Breast epithelium (tissue), 4 donors: ENCODE measurements around the gene TRPT1. TPM values are rescaled to one million over a fixed set of nuclear protein-coding genes. Genes with fewer than 3 reads are reported as not detected.
A peak's percentile ranks its signal among the peaks of the same experiment; 100 is the strongest.

Experiments used
- DNase-seq, 2 donors: peaks; one replicate each; pipeline ENCODE4 v3.0.0-alpha.2; 2019; ENCODE audit warnings: low spot score in 2 of 2
- H3K27ac ChIP-seq, 2 donors: fragments of 200-600 bp; sonication (generic) in 1 of 2; one replicate each; pipeline ENCODE4 v1.5.1; 2016 to 2019; ENCODE audit warnings: mild to moderate bottlenecking in 1 of 2
- H3K27me3 ChIP-seq, 2 donors: fragments of 200-600 bp; sonication (generic) in 1 of 2; one replicate each; pipeline versions ENCODE4 v1.5.1 to v1.6.0; 2017 to 2019; ENCODE audit warnings: control low read depth in 1 of 2, mild to moderate bottlenecking in 1 of 2
- H3K36me3 ChIP-seq: fragments of 200-600 bp; one replicate; pipeline ENCODE4 v1.5.1; 2019
- H3K4me1 ChIP-seq, 2 donors: fragments of 200-600 bp; sonication (generic); one replicate each; pipeline ENCODE4 v1.5.1; 2016 to 2019; ENCODE audit warnings: control low read depth in 1 of 2
- H3K4me3 ChIP-seq, 3 donors: fragments of 200-600 bp; sonication (generic); 1 replicate in 2 of 3; 2 replicates in 1 of 3; pipeline ENCODE4 v1.5.1; 2016 to 2019; ENCODE audit warnings: mild to moderate bottlenecking in 3 of 3, moderate library complexity in 2 of 3
- H3K9me3 ChIP-seq, 2 donors: fragments of 200-600 bp; sonication (generic) in 1 of 2; one replicate each; pipeline ENCODE4 v1.5.1; 2016 to 2019; ENCODE audit warnings: control low read depth in 1 of 2
- POLR2A ChIP-seq: fragments of 450-650 bp; IDR thresholded peaks from one replicate; pipeline ENCODE4 v1.6.1; 2016; ENCODE audit warnings: antibody characterized with exemption, mild to moderate bottlenecking, moderate library complexity
- POLR2AphosphoS5 ChIP-seq, 3 donors: sonication (generic); formaldehyde crosslinking; IDR thresholded peaks; one replicate each; pipeline ENCODE4 v1.6.1; 2017; ENCODE audit warnings: antibody characterized with exemption in 3 of 3
- intact Hi-C: fragments of 100-400 bp; cut with DNase I; formaldehyde crosslinking; loops from one replicate; pipeline ENCODE4 v1.15.1; 2023; ENCODE audit warnings: low total_unique reads
- total RNA-seq, 3 donors: library from RNA; depleted of rRNA; stranded (reverse); fragments of >200 nt; gene quantifications; one replicate each; pipeline ENCODE4 v1.1.0, GENCODE V29; 2016
- TF ChIP-seq, protein P1 (sequence below), 3 donors: fragments of 450-650 bp; IDR thresholded peaks; one replicate each; pipeline ENCODE4 v1.5.1; 2016 to 2017; ENCODE audit warnings: antibody characterized with exemption in 3 of 3, mild to moderate bottlenecking in 3 of 3, moderate library complexity in 3 of 3

Gene TRPT1
- total RNA-seq, 3 donors from 2014 or later = 42.9 to 54.1 (median 51.1) TPM

DNA sequence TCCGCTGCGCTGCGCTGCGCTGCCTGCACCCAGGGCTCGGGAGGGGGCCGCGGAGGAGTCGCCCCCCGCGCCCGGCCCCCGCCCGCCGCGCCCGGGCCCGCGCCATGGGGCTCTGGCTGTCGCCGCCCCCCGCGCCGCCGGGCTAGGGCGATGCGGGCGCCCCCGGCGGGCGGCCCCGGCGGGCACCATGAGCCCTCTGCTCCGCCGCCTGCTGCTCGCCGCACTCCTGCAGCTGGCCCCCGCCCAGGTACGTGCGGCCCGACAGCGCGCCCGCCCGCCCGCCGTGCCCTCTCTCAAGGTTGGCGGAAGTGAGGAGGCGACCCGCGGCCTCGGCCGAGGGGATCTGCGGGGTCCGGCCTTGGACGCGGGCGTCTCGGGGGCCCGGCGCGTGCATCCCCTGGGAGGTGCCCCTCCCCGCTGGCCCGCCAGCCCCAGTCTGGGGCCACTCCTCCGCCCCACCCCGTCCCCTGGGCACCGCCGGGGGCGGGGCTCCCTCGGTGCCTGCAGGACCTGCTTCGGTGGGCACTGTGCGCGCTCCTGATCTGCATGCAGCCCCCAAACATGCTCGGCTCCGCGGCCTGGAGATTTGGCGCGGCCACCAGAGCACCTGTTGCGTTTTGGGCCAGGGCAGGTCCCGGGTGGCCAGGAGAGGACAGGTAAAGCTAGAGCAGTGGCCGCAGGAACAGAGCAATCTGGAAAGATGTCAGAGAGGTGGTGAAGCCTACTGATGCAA is 8.8 kb upstream of the TRPT1 start:
- no peak for DNase-seq
- no peaks in the 10 kb centered on the region for H3K27me3 ChIP-seq

DNA sequence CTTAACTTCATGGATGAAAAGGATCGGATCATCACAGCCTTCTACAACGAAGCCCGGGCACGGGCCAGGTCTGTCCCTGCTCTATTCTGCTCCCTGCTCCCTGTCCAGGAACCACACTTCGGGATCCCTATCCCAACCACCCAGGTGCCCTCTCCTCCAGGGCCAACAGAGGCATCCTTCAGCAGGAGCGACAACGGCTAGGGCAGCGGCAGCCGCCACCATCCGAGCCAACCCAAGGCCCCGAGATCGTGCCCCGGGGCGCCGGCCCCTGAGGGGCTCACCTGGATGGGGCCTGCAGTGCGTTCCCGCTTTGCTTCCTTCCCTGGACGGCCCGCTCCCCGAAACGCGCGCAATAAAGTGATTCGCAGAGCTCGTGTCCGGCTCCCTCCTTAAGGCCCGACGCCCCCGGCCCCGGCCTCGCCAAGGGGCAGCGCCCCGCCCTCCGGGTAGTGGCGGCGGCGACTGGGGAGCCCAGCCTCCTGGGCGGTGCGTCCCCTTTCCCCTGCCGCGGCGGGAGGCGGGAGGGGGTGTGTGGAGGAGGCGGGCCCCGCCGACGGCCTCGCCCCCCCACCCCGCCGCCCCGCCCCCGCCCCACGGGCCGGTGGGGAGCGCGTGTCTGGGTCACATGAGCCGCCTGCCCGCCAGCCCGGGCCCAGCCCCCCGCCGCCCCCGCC is 8.1 kb upstream of the TRPT1 start, which contains the start of gene VEGFB:
TSS of gene VEGFB (plus strand) at position 672 of the 674 bp plus-strand sequence. CDS start 250 bp downstream, outside the sequence.
- H3K27ac ChIP-seq = peak within 1 kb of the TSS; percentile 78 to 94
- no peak for DNase-seq
- H3K27me3 ChIP-seq = no peaks in the 10 kb centered on the region
- TF ChIP-seq, protein P1, sequence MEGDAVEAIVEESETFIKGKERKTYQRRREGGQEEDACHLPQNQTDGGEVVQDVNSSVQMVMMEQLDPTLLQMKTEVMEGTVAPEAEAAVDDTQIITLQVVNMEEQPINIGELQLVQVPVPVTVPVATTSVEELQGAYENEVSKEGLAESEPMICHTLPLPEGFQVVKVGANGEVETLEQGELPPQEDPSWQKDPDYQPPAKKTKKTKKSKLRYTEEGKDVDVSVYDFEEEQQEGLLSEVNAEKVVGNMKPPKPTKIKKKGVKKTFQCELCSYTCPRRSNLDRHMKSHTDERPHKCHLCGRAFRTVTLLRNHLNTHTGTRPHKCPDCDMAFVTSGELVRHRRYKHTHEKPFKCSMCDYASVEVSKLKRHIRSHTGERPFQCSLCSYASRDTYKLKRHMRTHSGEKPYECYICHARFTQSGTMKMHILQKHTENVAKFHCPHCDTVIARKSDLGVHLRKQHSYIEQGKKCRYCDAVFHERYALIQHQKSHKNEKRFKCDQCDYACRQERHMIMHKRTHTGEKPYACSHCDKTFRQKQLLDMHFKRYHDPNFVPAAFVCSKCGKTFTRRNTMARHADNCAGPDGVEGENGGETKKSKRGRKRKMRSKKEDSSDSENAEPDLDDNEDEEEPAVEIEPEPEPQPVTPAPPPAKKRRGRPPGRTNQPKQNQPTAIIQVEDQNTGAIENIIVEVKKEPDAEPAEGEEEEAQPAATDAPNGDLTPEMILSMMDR (IDR thresholded peaks at IDR 0.05) = no peak
- TF ChIP-seq POLR2A (peak; percentile 24), POLR2AphosphoS5 (IDR thresholded peaks at IDR 0.05) (peak in 2 of 3 donors; percentile 20 to 32)
- no peaks in the 10 kb centered on the region for H3K36me3 ChIP-seq
- H3K4me1 ChIP-seq = peaks cover 8 to 16% of the 10 kb centered on the region in 2 donors
- no peaks in the 10 kb centered on the region for H3K9me3 ChIP-seq
- peak within 1 kb of the TSS; percentile 71 to 96 (median 75) for H3K4me3 ChIP-seq
- intact Hi-C loops = no loop called here

More for the DNA sequence above, 8.8 kb upstream of the TRPT1 start:
- Histone ChIP-seq H3K9me3 (no peaks in the 10 kb centered on the region), H3K27ac (peak overlapping the region; percentile 78 to 94), H3K4me1 (peaks cover 8 to 16% of the 10 kb centered on the region in 2 donors), H3K4me3 (peak overlapping the region; percentile 71 to 96 (median 75)), H3K36me3 (no peaks in the 10 kb centered on the region)
- TF ChIP-seq POLR2A = no peak
- no peak for TF ChIP-seq POLR2AphosphoS5 (IDR thresholded peaks at IDR 0.05)
- TF ChIP-seq, protein P1 (IDR thresholded peaks at IDR 0.05) = no peak
- intact Hi-C loops = no loop called here

DNA sequence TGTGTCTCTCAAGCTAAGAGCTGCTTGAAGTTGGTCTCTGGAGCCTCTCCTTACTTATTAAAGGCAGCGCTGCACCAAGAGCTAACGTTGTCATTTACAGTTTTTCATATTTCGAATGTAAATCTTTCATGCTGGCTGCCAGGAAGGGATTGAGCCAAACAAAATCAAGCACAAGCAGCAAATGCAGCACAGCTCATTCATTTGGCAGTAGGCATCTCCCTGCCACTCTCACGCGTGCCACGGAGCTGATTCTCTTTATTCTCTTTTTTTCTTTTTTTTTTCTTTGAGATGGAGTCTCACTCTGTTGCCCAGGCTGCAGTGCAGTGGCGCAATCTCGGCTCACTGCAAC is 7.0 kb upstream of the TRPT1 start:
- H3K4me1 ChIP-seq = peaks cover 8 to 16% of the 10 kb centered on the region in 2 donors
- no peaks in the 10 kb centered on the region for H3K9me3 ChIP-seq
- no peaks in the 10 kb centered on the region for H3K36me3 ChIP-seq
- no peak for TF ChIP-seq POLR2A
- TF ChIP-seq, protein P1 (IDR thresholded peaks at IDR 0.05) = no peak
- no peak overlapping the region for H3K4me3 ChIP-seq
- H3K27me3 ChIP-seq = no peaks in the 10 kb centered on the region
- no peak overlapping the region for H3K27ac ChIP-seq
- DNase-seq = no peak
- intact Hi-C loops = no loop called here

DNA sequence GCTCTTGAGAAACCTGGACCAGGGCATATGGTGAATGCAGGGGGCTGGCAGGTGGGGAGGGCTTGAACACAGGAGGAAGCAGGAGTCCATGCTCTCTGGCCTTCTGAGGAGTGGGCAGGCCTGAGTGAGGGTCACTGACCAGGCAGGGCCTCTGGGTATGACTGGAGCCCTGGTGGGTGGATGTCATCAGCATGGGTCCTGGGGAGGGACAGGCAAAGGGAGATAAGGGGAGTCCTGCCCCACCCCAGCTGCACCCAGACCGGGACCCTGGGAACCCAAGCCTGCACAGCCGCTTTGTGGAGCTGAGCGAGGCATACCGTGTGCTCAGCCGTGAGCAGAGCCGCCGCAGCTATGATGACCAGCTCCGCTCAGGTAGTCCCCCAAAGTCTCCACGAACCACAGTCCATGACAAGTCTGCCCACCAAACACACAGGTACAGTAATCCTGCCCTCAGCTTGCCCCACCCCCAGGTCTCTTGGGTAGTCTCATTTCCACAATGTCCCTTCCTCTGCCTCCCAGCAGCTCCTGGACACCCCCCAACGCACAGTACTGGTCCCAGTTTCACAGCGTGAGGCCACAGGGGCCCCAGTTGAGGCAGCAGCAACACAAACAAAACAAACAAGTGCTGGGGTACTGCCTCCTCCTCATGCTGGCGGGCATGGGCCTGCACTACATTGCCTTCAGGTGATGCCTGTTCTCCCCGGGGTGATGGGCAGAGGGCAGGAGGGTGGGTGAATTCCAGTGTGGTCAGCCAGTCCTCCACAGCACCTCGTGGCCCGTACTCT is 6.4 kb upstream of the TRPT1 start:
- TF ChIP-seq POLR2A = no peak
- Histone ChIP-seq H3K4me1 (peaks cover 8 to 16% of the 10 kb centered on the region in 2 donors), H3K4me3 (no peak overlapping the region), H3K27me3 (no peaks in the 10 kb centered on the region), H3K27ac (no peak overlapping the region), H3K36me3 (no peaks in the 10 kb centered on the region), H3K9me3 (no peaks in the 10 kb centered on the region)
- intact Hi-C loops = no loop called here
- no peak for DNase-seq

DNA sequence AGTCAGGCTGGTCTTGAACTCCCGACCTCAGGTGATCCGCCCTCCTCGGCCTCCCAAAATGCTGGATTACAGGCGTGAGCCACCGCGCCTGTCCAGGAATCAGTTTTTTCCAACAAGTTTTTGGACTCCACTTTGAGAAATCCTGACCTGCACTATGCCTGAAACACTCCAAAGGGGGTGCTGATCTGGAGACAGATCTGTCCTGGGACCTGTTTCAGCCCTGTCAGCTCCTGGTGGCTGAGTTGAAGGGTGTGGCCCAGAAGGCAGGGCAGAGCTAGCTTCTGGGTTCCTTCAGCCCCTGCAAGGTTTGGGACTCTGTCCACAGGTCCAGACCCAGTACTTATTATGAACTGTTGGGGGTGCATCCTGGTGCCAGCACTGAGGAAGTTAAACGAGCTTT is 5.6 kb upstream of the TRPT1 start:
- Histone ChIP-seq H3K4me3 (no peak overlapping the region), H3K27ac (no peak overlapping the region), H3K9me3 (no peaks in the 10 kb centered on the region), H3K27me3 (no peaks in the 10 kb centered on the region), H3K36me3 (no peaks in the 10 kb centered on the region), H3K4me1 (peaks cover 12 to 16% of the 10 kb centered on the region in 2 donors)
- intact Hi-C loops = no loop called here
- TF ChIP-seq, protein P1 (IDR thresholded peaks at IDR 0.05) = no peak
- no peak for TF ChIP-seq POLR2A
- no peak for TF ChIP-seq POLR2AphosphoS5 (IDR thresholded peaks at IDR 0.05)
- no peak for DNase-seq
